ENCODE results near the gene CIAO3.

The CIAO3 gene

DNA sequence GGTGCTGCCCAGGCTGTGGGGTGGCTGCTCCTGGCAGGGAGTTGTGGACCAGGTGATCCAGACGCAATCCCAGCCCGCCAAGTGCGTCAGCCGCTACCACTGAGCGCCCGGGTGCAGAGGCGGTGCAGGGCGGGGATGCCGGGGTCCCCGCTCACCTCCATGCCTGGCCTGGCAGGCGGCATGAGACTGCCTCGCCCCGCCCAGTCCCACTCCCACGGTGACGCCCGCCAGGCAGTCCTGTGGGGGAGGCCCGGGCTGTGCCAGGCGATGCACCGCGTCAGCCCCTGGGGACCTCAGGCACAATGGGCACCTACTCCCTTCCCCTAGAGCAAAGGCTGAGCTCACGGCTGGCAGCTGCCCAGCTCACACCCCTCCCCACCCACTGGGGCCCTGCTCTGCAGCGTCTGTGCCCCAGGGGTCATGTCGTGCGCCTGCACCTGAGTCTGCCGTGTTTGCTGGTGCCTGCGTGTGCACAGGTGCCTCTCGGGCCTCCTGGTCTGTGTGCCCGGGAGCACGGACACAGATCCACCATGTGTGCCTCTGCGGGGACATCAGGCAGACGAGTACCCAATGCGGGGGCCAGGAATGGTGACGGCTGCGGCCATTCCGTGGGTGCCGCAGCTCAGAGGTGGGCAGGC lies 42.1 kb upstream of the CIAO3 start:
- Histone ChIP-seq H2BK5ac (ENCODE audit: low read length) (peak overlapping the region; percentile 35), H3K79me1 (ENCODE audit: low read depth, low read length) (peaks cover 27% of the 10 kb centered on the region), H3K18ac (ENCODE audit: low read length) (peak overlapping the region; percentile 64), H3K9ac (ENCODE audit: low read depth, low read length, poor library complexity) (peak overlapping the region; percentile 21), H3K9me3 (replicated peaks in 1 of 2; ENCODE audit: control insufficient read depth in 2 of 2, insufficient read depth in 1 of 2, low read depth in 1 of 2, low read length in 2 of 2) (peaks cover 0 to 1% of the 10 kb centered on the region in 2 donors), H4K91ac (ENCODE audit: low read depth, low read length, poor library complexity) (no peak overlapping the region), H2AFZ (ENCODE audit: low read length) (no peak overlapping the region), H2BK15ac (ENCODE audit: low read length) (no peak overlapping the region), H3K23ac (ENCODE audit: low read depth, low read length, poor library complexity) (peak overlapping the region; percentile 89), H2BK120ac (ENCODE audit: low read depth, low read length) (no peak overlapping the region), H3K36me3 (replicated peaks in 1 of 2; ENCODE audit: control insufficient read depth in 2 of 2, insufficient read depth in 2 of 2, low read length in 2 of 2) (peaks cover 9 to 17% of the 10 kb centered on the region in 2 donors), H4K8ac (ENCODE audit: low read depth, low read length) (peak overlapping the region; percentile 3), H3K27me3 (ENCODE audit: control insufficient read depth in 3 of 3, insufficient read depth in 3 of 3, low read depth in 1 of 3, low read length in 3 of 3) (peaks cover 0 to 39% (median 3%) of the 10 kb centered on the region in 3 experiments), H2BK12ac (ENCODE audit: low read length) (peak overlapping the region; percentile 58), H3K4me1 (ENCODE audit: control insufficient read depth in 2 of 2, insufficient read depth in 1 of 2, low read depth in 1 of 2, low read length in 2 of 2) (peaks cover 2 to 4% of the 10 kb centered on the region in 2 donors), H3K4ac (ENCODE audit: low read length) (no peak overlapping the region), H3K4me3 (ENCODE audit: low read length in 2 of 2) (no peak overlapping the region), H3K4me2 (ENCODE audit: insufficient read depth, low read length, poor library complexity, severe bottlenecking) (no peak overlapping the region), H3K27ac (replicated peaks; ENCODE audit: low read length) (no peak overlapping the region), H3K14ac (ENCODE audit: low read length) (peak overlapping the region; percentile 56), H2AK5ac (ENCODE audit: low read depth, low read length) (peak overlapping the region; percentile 92)
- DNase-seq (ENCODE audit: low spot score), result no peak
- no CpG with 5 or more reads among the region's 36 CpGs for WGBS, 2 donors (ENCODE audit: extremely low coverage in 2 of 2, insufficient read length in 2 of 2, insufficient replicate concordance in 1 of 2)

DNA sequence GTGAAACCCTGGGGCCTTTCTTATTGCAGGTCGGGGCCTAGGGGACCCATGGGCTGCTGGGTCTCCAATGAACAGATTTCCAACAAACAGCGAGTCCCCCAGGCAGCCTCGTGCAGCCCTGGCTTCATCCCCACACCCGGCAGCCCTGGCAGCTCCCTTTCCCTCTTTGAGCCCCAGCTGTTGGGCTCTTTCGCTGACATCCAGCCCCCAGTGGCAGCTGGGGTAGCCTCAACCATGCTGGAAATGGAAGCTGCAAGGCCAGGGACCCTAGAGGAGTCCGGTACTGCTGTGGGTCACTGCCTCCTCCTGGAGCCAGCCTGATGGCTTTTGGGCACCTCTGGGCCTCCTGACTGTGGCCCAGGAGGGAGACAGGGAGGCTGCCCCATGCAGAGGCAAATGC lies 41.5 kb upstream of the CIAO3 start:
- Histone ChIP-seq H3K27ac (replicated peaks; ENCODE audit: low read length) (no peak overlapping the region), H2BK120ac (ENCODE audit: low read depth, low read length) (no peak overlapping the region), H3K27me3 (ENCODE audit: control insufficient read depth in 3 of 3, insufficient read depth in 3 of 3, low read depth in 1 of 3, low read length in 3 of 3) (peaks cover 0 to 43% (median 3%) of the 10 kb centered on the region in 3 experiments), H3K23ac (ENCODE audit: low read depth, low read length, poor library complexity) (peak overlapping the region; percentile 43), H2AK5ac (ENCODE audit: low read depth, low read length) (peak overlapping the region; percentile 92), H2AFZ (ENCODE audit: low read length) (no peak overlapping the region), H4K8ac (ENCODE audit: low read depth, low read length) (no peak overlapping the region), H3K4me1 (ENCODE audit: control insufficient read depth in 2 of 2, insufficient read depth in 1 of 2, low read depth in 1 of 2, low read length in 2 of 2) (peaks cover 0 to 3% of the 10 kb centered on the region in 2 donors), H4K91ac (ENCODE audit: low read depth, low read length, poor library complexity) (no peak overlapping the region), H3K4ac (ENCODE audit: low read length) (no peak overlapping the region), H3K4me2 (ENCODE audit: insufficient read depth, low read length, poor library complexity, severe bottlenecking) (no peak overlapping the region), H3K14ac (ENCODE audit: low read length) (peak overlapping the region; percentile 38), H2BK5ac (ENCODE audit: low read length) (peak overlapping the region; percentile 24), H2BK12ac (ENCODE audit: low read length) (no peak overlapping the region), H3K18ac (ENCODE audit: low read length) (peak overlapping the region; percentile 64), H3K36me3 (replicated peaks in 1 of 2; ENCODE audit: control insufficient read depth in 2 of 2, insufficient read depth in 2 of 2, low read length in 2 of 2) (peaks cover 9 to 17% of the 10 kb centered on the region in 2 donors), H3K9ac (ENCODE audit: low read depth, low read length, poor library complexity) (no peak overlapping the region), H3K9me3 (replicated peaks in 1 of 2; ENCODE audit: control insufficient read depth in 2 of 2, insufficient read depth in 1 of 2, low read depth in 1 of 2, low read length in 2 of 2) (peaks cover 0 to 1% of the 10 kb centered on the region in 2 donors), H3K4me3 (ENCODE audit: low read length in 2 of 2) (no peak overlapping the region), H3K79me1 (ENCODE audit: low read depth, low read length) (peaks cover 22% of the 10 kb centered on the region), H2BK15ac (ENCODE audit: low read length) (peak overlapping the region; percentile 75)
- no peak for DNase-seq (ENCODE audit: low spot score)
- WGBS, 2 donors (ENCODE audit: extremely low coverage in 2 of 2, insufficient read length in 2 of 2, insufficient replicate concordance in 1 of 2), result no CpG with 5 or more reads among the region's 6 CpGs

DNA sequence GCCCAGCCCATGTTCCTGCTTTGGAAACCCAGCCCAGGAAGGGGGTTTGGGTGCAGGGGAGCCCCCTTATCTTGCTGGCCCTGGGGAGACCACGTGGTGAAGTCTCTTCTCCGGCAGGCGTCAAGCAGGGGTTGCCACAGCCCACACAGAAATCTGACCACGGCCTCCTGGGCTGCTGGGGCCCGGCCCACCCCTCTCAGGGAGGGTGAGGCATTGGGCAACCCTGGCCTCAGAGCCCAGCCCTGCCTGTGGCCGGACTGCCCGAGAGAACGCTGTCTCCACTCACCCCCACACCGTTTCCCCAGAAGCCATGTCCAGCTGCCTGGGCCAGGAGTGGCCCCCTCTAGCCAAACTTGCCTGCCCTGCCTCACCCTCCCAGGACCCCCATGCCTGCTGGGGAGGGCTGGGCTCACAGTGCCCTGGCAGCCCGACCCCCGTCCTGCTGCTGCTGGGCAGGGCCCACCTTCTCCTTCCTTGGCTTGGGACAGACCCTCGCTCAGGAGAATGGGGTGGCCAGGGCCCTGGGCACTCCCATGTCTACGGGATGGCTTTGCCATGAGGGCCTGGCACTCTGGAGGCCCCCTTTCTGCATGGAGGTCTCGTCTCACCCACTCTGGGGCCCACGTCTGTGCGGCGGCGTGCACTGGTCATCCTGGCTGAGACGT lies 40.7 kb upstream of the CIAO3 start:
- peak overlapping the region; percentile 57 for H3K18ac ChIP-seq (ENCODE audit: low read length)
- H4K8ac ChIP-seq (ENCODE audit: low read depth, low read length), result no peak overlapping the region
- no peak overlapping the region for H2AK5ac ChIP-seq (ENCODE audit: low read depth, low read length)
- peak overlapping the region; percentile 53 for H3K4ac ChIP-seq (ENCODE audit: low read length)
- H2AFZ ChIP-seq (ENCODE audit: low read length), result no peak overlapping the region
- H3K4me2 ChIP-seq (ENCODE audit: insufficient read depth, low read length, poor library complexity, severe bottlenecking), result no peak overlapping the region
- H2BK15ac ChIP-seq (ENCODE audit: low read length), result peak overlapping the region; percentile 92
- H4K91ac ChIP-seq (ENCODE audit: low read depth, low read length, poor library complexity), result no peak overlapping the region
- peak overlapping the region; percentile 56 for H3K14ac ChIP-seq (ENCODE audit: low read length)
- peak overlapping the region; percentile 60 for H3K9ac ChIP-seq (ENCODE audit: low read depth, low read length, poor library complexity)
- no peak for DNase-seq (ENCODE audit: low spot score)
- no peak overlapping the region for H3K27ac ChIP-seq (replicated peaks; ENCODE audit: low read length)
- no CpG with 5 or more reads among the region's 19 CpGs for WGBS, 2 donors (ENCODE audit: extremely low coverage in 2 of 2, insufficient read length in 2 of 2, insufficient replicate concordance in 1 of 2)
- peaks cover 0 to 3% of the 10 kb centered on the region in 2 donors for H3K4me1 ChIP-seq (ENCODE audit: control insufficient read depth in 2 of 2, insufficient read depth in 1 of 2, low read depth in 1 of 2, low read length in 2 of 2)
- H2BK120ac ChIP-seq (ENCODE audit: low read depth, low read length), result no peak overlapping the region
- H3K9me3 ChIP-seq (replicated peaks in 1 of 2; ENCODE audit: control insufficient read depth in 2 of 2, insufficient read depth in 1 of 2, low read depth in 1 of 2, low read length in 2 of 2), result peaks cover 0 to 1% of the 10 kb centered on the region in 2 donors
- peaks cover 8 to 13% of the 10 kb centered on the region in 2 donors for H3K36me3 ChIP-seq (replicated peaks in 1 of 2; ENCODE audit: control insufficient read depth in 2 of 2, insufficient read depth in 2 of 2, low read length in 2 of 2)
- peak overlapping the region; percentile 43 for H3K23ac ChIP-seq (ENCODE audit: low read depth, low read length, poor library complexity)
- H3K79me1 ChIP-seq (ENCODE audit: low read depth, low read length), result peaks cover 18% of the 10 kb centered on the region
- peaks cover 0 to 46% (median 3%) of the 10 kb centered on the region in 3 experiments for H3K27me3 ChIP-seq (ENCODE audit: control insufficient read depth in 3 of 3, insufficient read depth in 3 of 3, low read depth in 1 of 3, low read length in 3 of 3)
- H2BK12ac ChIP-seq (ENCODE audit: low read length), result peak overlapping the region; percentile 22
- peak overlapping the region; percentile 24 for H2BK5ac ChIP-seq (ENCODE audit: low read length)
- H3K4me3 ChIP-seq (ENCODE audit: low read length in 2 of 2), result no peak overlapping the region

DNA sequence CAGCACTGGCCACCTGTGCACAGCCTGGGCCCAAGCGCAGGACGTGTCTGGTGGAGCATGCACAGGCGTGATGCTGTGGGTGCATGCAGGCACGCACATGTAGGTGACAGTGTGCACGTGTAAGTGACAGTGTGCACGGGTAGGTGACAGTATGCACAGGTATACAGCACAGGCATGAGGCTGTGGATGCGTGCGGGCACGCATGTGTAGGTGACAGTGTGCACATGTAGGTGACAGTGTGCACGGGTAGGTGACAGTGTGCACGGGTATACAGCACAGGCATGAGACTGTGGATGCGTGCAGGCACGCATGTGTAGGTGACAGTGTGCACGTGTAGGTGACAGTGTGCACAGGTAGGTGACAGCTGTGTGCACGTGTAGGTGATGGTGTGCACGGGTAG lies 39.5 kb upstream of the CIAO3 start:
- Histone ChIP-seq H3K9ac (ENCODE audit: low read depth, low read length, poor library complexity) (peak overlapping the region; percentile 75), H4K8ac (ENCODE audit: low read depth, low read length) (no peak overlapping the region), H3K27me3 (ENCODE audit: control insufficient read depth in 3 of 3, insufficient read depth in 3 of 3, low read depth in 1 of 3, low read length in 3 of 3) (peaks cover 0 to 57% (median 3%) of the 10 kb centered on the region in 3 experiments), H2AK5ac (ENCODE audit: low read depth, low read length) (peak overlapping the region; percentile 15), H3K4me1 (ENCODE audit: control insufficient read depth in 2 of 2, insufficient read depth in 1 of 2, low read depth in 1 of 2, low read length in 2 of 2) (peaks cover 0 to 3% of the 10 kb centered on the region in 2 donors), H2BK120ac (ENCODE audit: low read depth, low read length) (no peak overlapping the region), H3K4me2 (ENCODE audit: insufficient read depth, low read length, poor library complexity, severe bottlenecking) (no peak overlapping the region), H3K79me1 (ENCODE audit: low read depth, low read length) (peaks cover 9% of the 10 kb centered on the region), H2BK5ac (ENCODE audit: low read length) (no peak overlapping the region), H3K18ac (ENCODE audit: low read length) (no peak overlapping the region), H3K4me3 (ENCODE audit: low read length in 2 of 2) (peak overlapping the region in 1 of 2 donors; percentile 31), H3K9me3 (replicated peaks in 1 of 2; ENCODE audit: control insufficient read depth in 2 of 2, insufficient read depth in 1 of 2, low read depth in 1 of 2, low read length in 2 of 2) (peaks cover 0 to 1% of the 10 kb centered on the region in 2 donors), H2AFZ (ENCODE audit: low read length) (no peak overlapping the region), H4K91ac (ENCODE audit: low read depth, low read length, poor library complexity) (no peak overlapping the region), H3K4ac (ENCODE audit: low read length) (peak overlapping the region; percentile 90), H3K23ac (ENCODE audit: low read depth, low read length, poor library complexity) (peak overlapping the region; percentile 52), H2BK15ac (ENCODE audit: low read length) (no peak overlapping the region), H2BK12ac (ENCODE audit: low read length) (peak overlapping the region; percentile 16), H3K27ac (replicated peaks; ENCODE audit: low read length) (no peak overlapping the region), H3K36me3 (replicated peaks in 1 of 2; ENCODE audit: control insufficient read depth in 2 of 2, insufficient read depth in 2 of 2, low read length in 2 of 2) (peaks cover 3% of the 10 kb centered on the region in 2 donors), H3K14ac (ENCODE audit: low read length) (peak overlapping the region; percentile 57)
- no peak for DNase-seq (ENCODE audit: low spot score)
- WGBS, 2 donors (ENCODE audit: extremely low coverage in 2 of 2, insufficient read length in 2 of 2, insufficient replicate concordance in 1 of 2), result no CpG with 5 or more reads among the region's 16 CpGs
